Nephron progenitor cell (in vitro differentiated cells): ENCODE measurements around the gene NUP62CL.
A peak's percentile ranks its signal among the peaks of the same experiment; 100 is the strongest.

Source experiments
- DNase-seq: peaks from one replicate; pipeline ENCODE4 v3.0.0; 2021
- H3K27ac Mint-ChIP-seq: 2 replicates; pipeline ENCODE4 v1.8.0; 2021; ENCODE audit warnings: mild to moderate bottlenecking, moderate library complexity, mixed read lengths
- H3K27me3 Mint-ChIP-seq: 2 replicates; pipeline ENCODE4 v1.8.0; 2021; ENCODE audit warnings: mild to moderate bottlenecking, low read depth, mixed read lengths; ENCODE audit not compliant: poor library complexity
- H3K36me3 Mint-ChIP-seq: 2 replicates; pipeline ENCODE4 v1.8.0; 2021; ENCODE audit warnings: low read depth, mixed read lengths
- H3K4me1 Mint-ChIP-seq: 2 replicates; pipeline ENCODE4 v1.8.0; 2021; ENCODE audit warnings: mixed read lengths
- H3K4me3 Mint-ChIP-seq: 2 replicates; pipeline ENCODE4 v1.8.0; 2021; ENCODE audit warnings: mild to moderate bottlenecking, moderate library complexity, mixed read lengths
- H3K9me3 Mint-ChIP-seq: 2 replicates; pipeline ENCODE4 v1.8.0; 2021; ENCODE audit warnings: mild to moderate bottlenecking, moderate library complexity, mixed read lengths
- TF ChIP-seq, protein P1 (sequence below): fragments of 200-600 bp; sonication (generic); IDR thresholded peaks from 2 replicates; pipeline ENCODE4 v1.5.0; 2021; ENCODE audit warnings: antibody characterized with exemption

Gene NUP62CL, protein sequence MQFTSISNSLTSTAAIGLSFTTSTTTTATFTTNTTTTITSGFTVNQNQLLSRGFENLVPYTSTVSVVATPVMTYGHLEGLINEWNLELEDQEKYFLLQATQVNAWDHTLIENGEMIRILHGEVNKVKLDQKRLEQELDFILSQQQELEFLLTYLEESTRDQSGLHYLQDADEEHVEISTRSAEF

DNA sequence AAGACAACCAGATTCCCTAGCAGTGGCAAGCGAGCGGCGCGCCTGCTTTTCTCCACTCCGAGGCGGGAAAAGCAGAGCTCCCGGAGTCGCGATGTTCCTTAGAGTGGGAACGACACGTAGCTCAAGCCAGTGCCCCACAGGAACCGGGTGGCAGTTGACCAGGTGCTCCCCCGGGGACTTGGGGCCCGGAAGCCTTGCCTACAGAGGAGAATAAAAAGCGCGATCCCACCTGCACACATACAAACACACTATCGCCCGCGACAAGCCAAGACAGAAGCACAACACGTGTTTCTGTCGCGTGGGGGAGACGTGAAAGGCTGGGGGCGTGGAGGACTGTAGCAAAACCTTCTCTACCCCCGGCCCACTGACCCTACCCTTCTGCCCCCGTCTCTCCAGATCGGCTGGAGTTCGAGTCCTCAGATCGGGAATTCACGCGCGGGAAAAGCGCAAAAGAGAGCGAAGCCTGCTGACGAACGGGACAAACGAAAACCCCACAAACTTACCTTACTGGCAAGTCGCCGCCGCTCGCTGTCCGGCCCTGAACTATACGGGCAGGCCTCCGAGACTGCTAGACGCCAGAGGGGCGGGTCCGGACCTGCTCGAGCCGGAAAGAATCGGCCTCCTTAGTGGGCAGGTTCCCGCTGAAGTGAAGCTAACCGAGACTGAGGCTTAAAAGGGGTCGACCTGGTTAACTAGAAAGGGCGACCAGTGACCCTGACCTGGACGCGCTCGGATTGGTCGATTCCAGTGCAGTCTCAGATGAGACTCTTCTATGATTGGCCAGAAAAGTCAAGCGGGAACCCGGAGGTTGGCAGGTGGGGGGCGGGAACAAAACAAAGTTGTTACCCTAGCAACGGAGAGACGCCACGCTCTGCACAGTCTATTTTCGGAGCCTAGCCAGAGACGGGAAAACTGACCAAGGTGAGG, at the start of gene NUP62CL, which contains the start of gene DNAAF6:
Gene NUP62CL, minus strand, starts transcription at position 664 of the 927 bp plus-strand sequence. CDS start 31,287 bp downstream, outside the sequence.
Gene DNAAF6, plus strand, starts transcription at position 842 of the 927 bp plus-strand sequence. CDS start 6,265 bp downstream, outside the sequence.
- Mint-ChIP-seq H3K36me3 (no peaks in the 10 kb centered on the region), H3K4me3 (peak within 1 kb of the TSS; percentile 90), H3K27ac (peak within 1 kb of the TSS; percentile 97), H3K4me1 (peaks cover 5% of the 10 kb centered on the region), H3K27me3 (peaks cover 2% of the 10 kb centered on the region), H3K9me3 (peaks cover 23% of the 10 kb centered on the region)
- peak; percentile 82 for DNase-seq
- TF ChIP-seq, protein P1, sequence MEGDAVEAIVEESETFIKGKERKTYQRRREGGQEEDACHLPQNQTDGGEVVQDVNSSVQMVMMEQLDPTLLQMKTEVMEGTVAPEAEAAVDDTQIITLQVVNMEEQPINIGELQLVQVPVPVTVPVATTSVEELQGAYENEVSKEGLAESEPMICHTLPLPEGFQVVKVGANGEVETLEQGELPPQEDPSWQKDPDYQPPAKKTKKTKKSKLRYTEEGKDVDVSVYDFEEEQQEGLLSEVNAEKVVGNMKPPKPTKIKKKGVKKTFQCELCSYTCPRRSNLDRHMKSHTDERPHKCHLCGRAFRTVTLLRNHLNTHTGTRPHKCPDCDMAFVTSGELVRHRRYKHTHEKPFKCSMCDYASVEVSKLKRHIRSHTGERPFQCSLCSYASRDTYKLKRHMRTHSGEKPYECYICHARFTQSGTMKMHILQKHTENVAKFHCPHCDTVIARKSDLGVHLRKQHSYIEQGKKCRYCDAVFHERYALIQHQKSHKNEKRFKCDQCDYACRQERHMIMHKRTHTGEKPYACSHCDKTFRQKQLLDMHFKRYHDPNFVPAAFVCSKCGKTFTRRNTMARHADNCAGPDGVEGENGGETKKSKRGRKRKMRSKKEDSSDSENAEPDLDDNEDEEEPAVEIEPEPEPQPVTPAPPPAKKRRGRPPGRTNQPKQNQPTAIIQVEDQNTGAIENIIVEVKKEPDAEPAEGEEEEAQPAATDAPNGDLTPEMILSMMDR: no peak

DNA sequence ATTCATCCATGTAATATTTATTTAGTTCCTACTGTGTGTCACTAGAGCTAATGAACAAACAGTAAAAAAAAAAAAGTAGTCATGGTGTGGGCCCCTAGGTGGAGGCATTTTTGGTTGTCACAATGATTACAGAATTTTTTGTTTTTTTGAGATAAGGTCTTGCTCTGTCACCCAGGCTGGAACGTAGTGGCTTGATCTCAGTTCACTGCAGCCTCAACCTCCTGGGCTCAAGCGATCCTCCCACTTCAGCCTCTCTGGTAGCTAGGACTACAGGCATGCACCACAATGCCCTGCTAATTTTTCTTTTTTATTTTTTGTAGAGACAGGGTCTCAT, 22.2 kb upstream of the NUP62CL start:
- no peak overlapping the region for H3K27ac Mint-ChIP-seq
- DNase-seq: no peak
- peaks cover 3% of the 10 kb centered on the region for H3K27me3 Mint-ChIP-seq
- H3K4me3 Mint-ChIP-seq: no peak overlapping the region
- peaks cover 37% of the 10 kb centered on the region for H3K9me3 Mint-ChIP-seq
- H3K36me3 Mint-ChIP-seq: no peaks in the 10 kb centered on the region
- H3K4me1 Mint-ChIP-seq: no peaks in the 10 kb centered on the region
- TF ChIP-seq, protein P1: no peak

DNA sequence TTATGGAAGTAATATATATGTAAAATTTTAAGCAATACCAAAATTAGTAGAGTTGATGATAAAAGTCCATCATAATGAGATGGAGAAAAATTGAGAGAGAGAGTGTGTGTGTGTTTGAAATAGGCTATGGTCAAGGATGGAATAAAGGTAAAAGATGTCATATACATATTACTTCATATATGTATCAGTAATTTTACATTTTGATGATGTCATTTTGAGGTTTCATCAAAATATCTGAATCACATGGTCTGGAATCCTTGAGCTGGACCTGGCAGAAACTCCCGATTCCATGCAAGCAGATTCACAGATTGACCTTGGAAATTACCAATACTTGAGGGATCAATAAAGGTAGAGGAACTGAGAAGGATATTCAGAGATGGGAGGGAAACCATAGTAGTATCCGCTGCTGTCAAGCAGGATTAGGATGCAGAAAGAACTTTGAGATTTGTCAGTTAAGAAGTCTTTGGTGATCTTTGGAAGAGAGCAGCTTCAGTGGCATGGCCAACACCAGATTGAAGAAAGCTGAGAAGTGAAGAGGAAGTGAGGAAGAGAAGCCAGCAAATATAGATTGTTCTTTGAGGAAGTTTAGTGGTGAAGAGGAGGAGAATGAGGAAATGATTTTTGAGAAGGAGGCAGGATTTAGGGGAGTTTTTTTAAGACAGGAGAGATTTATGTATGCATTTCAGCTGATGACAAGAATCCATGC, 21.7 kb upstream of the NUP62CL start:
- DNase-seq: no peak
- H3K27me3 Mint-ChIP-seq: peaks cover 3% of the 10 kb centered on the region
- peaks cover 37% of the 10 kb centered on the region for H3K9me3 Mint-ChIP-seq
- TF ChIP-seq, protein P1: no peak
- no peak overlapping the region for H3K27ac Mint-ChIP-seq
- no peak overlapping the region for H3K4me3 Mint-ChIP-seq
- no peaks in the 10 kb centered on the region for H3K36me3 Mint-ChIP-seq
- H3K4me1 Mint-ChIP-seq: no peaks in the 10 kb centered on the region

DNA sequence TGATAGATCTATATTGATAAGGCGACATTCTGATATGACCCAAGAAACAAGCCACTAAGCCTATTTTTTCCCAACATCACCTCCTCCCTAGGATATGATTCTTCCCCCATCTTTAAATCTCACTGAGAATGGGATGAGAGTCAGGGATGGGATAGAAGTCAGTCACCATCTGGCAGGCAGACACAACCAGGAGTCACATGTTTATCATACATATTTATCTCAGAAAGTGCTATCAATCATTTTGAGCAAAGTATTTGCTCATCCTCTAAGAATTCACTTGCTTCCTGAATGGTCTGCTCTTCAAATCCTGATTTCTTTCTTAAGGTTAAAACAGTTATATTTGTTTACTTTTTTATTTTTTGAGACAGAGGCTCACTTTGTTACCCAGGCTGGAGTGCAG, 20.5 kb upstream of the NUP62CL start:
- no peaks in the 10 kb centered on the region for H3K4me1 Mint-ChIP-seq
- peaks cover 3% of the 10 kb centered on the region for H3K27me3 Mint-ChIP-seq
- H3K27ac Mint-ChIP-seq: no peak overlapping the region
- H3K9me3 Mint-ChIP-seq: peaks cover 32% of the 10 kb centered on the region
- no peak overlapping the region for H3K4me3 Mint-ChIP-seq
- TF ChIP-seq, protein P1: no peak
- DNase-seq: no peak
- H3K36me3 Mint-ChIP-seq: no peaks in the 10 kb centered on the region

DNA sequence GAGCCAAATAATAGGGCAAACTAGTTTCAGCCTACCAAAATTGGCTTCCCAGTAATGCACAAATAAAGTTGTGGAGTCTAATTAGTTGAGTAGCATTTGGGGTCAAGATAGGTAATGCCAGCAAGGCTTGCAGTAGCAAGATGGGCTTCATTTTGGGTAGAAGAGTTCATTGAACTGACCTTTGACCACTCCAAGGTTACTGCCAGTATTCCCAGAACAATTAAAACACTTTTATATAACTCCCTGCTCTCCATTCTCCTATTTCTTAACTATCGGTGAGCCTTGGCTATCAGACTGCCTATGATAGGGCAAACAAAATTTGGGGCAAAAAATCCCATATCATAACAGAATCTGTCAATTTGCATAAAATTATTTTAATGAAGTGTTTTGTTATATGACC, 7.2 kb upstream of the NUP62CL start:
- no peak for DNase-seq
- H3K9me3 Mint-ChIP-seq: no peaks in the 10 kb centered on the region
- H3K4me3 Mint-ChIP-seq: no peak overlapping the region
- no peaks in the 10 kb centered on the region for H3K4me1 Mint-ChIP-seq
- H3K27ac Mint-ChIP-seq: no peak overlapping the region
- no peaks in the 10 kb centered on the region for H3K27me3 Mint-ChIP-seq
- no peaks in the 10 kb centered on the region for H3K36me3 Mint-ChIP-seq
- TF ChIP-seq, protein P1: no peak
